Upper lobe of left lung (tissue), 6 donors: ENCODE results near the gene KIRREL1. TPM values are rescaled to one million over a fixed set of nuclear protein-coding genes. Genes with fewer than 3 reads are reported as not detected.

ENCODE experiments used
- ATAC-seq, 2 donors: fragments of 200-7000 bp; cut with Tn5 transposase; one replicate each; pipeline ENCODE4 v1.9.1; 2022; ENCODE audit warnings: mild to moderate bottlenecking in 2 of 2, moderate library complexity in 2 of 2; ENCODE audit not compliant: low FRiP score in 2 of 2
- DNase-seq, 2 donors: peaks; one replicate each; pipeline ENCODE4 v3.0.0-alpha.2; 2019 to 2020
- H3K27ac ChIP-seq, 4 donors: fragments of 200-600 bp; sonication (generic); one replicate each; pipeline ENCODE4 v1.5.1; 2016 to 2019
- H3K27me3 ChIP-seq, 4 donors: fragments of 200-600 bp; sonication (generic); one replicate each; pipeline ENCODE4 v1.5.1; 2017 to 2019
- H3K36me3 ChIP-seq, 4 donors: fragments of 200-600 bp; sonication (generic); one replicate each; pipeline ENCODE4 v1.5.1; 2016 to 2019
- H3K4me1 ChIP-seq, 4 donors: fragments of 200-600 bp; sonication (generic); one replicate each; pipeline ENCODE4 v1.5.1; 2018 to 2019
- H3K4me3 ChIP-seq, 4 donors: fragments of 200-600 bp; sonication (generic); one replicate each; pipeline ENCODE4 v1.5.1; 2017 to 2019; ENCODE audit warnings: mild to moderate bottlenecking in 2 of 4, moderate library complexity in 1 of 4
- H3K9me3 ChIP-seq, 4 donors: fragments of 200-600 bp; sonication (generic); one replicate each; pipeline ENCODE4 v1.5.1; 2018 to 2019
- CTCF ChIP-seq, 6 experiments: fragments of 450-650 bp in 4 of 6; fragments of 200-600 bp in 2 of 6; sonication (generic) in 2 of 6; IDR thresholded peaks; one replicate each; pipeline ENCODE4 v1.5.1; 2016 to 2019; ENCODE audit warnings: antibody characterized with exemption in 6 of 6
- EP300 ChIP-seq, 4 donors: sonication (generic); formaldehyde crosslinking; IDR thresholded peaks; one replicate each; pipeline ENCODE4 v1.5.1; 2017; ENCODE audit warnings: antibody characterized with exemption in 4 of 4, control low read depth in 2 of 4
- POLR2A ChIP-seq, 4 donors: fragments of 450-650 bp; IDR thresholded peaks; one replicate each; pipeline ENCODE4 v1.5.1; 2016 to 2017; ENCODE audit warnings: antibody characterized with exemption in 4 of 4, mild to moderate bottlenecking in 2 of 4
- POLR2AphosphoS5 ChIP-seq, 2 donors: sonication (generic); formaldehyde crosslinking; IDR thresholded peaks; one replicate each; pipeline ENCODE4 v1.5.1; 2017; ENCODE audit warnings: antibody characterized with exemption in 2 of 2
- WGBS, 2 donors: methylation state at CpG; one replicate each; pipeline ENCODE4 v1.1.5; 2017 to 2018; 5-methylcytosine and 5-hydroxymethylcytosine counted together
- total RNA-seq, 6 donors: library from RNA; depleted of rRNA in 4 of 6; stranded (reverse); fragments of >200 nt in 4 of 6; gene quantifications; one replicate each; pipeline versions ENCODE4 v1.1.0 to v1.2.1, GENCODE V29; 2016 to 2021
- donor health status: DM: no; HTN: no; CAD: no; lungs with moderate emphysema.
- donor health status: DM: no; HTN: yes; CAD: no; lungs with severe emphysema.

KIRREL1 gene
- total RNA-seq, 6 donors from 2014 or later = 16.9 to 40.6 (median 25.8) TPM

- Histone ChIP-seq H3K4me3 (peak overlapping the region in 3 of 4 donors; percentile 26 to 38 (median 38)), H3K27ac (no peak overlapping the region), H3K27me3 (peaks cover 0 to 6% (median 0%) of the 10 kb centered on the region in 4 donors), H3K9me3 (no peaks in the 10 kb centered on the region), H3K4me1 (peaks cover 6 to 9% (median 7%) of the 10 kb centered on the region in 4 donors), H3K36me3 (no peaks in the 10 kb centered on the region)
- WGBS, 2 donors = 21 to 53% methylated on average over 2 to 32 of the region's 38 CpGs
- peak; percentile 47 to 61 for ATAC-seq
- peak in 1 of 2 donors; percentile 77 for DNase-seq
- no peak for TF ChIP-seq POLR2AphosphoS5 (IDR thresholded peaks at IDR 0.05)
- no peak for TF ChIP-seq POLR2A (IDR thresholded peaks at IDR 0.05)
- TF ChIP-seq CTCF (IDR thresholded peaks at IDR 0.05) = no peak
- no peak for TF ChIP-seq EP300 (IDR thresholded peaks at IDR 0.05)
Observed at GRCh38 chr1:157978586-157979403, 14.7 kb upstream of the KIRREL1 start.

- Histone ChIP-seq H3K27me3 (peaks cover 0 to 6% (median 0%) of the 10 kb centered on the region in 4 donors), H3K9me3 (no peaks in the 10 kb centered on the region), H3K27ac (no peak overlapping the region), H3K4me1 (peaks cover 6 to 9% (median 7%) of the 10 kb centered on the region in 4 donors), H3K4me3 (no peak overlapping the region), H3K36me3 (no peaks in the 10 kb centered on the region)
- 70 to 85% methylated on average over 2 of the region's 2 CpGs for WGBS, 2 donors
- DNase-seq (no peak), ATAC-seq (no peak)
- TF ChIP-seq CTCF (IDR thresholded peaks at IDR 0.05) (no peak), EP300 (IDR thresholded peaks at IDR 0.05) (no peak), POLR2AphosphoS5 (IDR thresholded peaks at IDR 0.05) (no peak), POLR2A (IDR thresholded peaks at IDR 0.05) (no peak)
Observed at GRCh38 chr1:157982136-157982535, 11.3 kb upstream of the KIRREL1 start.

- Histone ChIP-seq H3K4me1 (peaks cover 1 to 5% (median 4%) of the 10 kb centered on the region in 4 donors), H3K27me3 (peaks cover 0 to 3% (median 0%) of the 10 kb centered on the region in 4 donors), H3K4me3 (no peak overlapping the region), H3K27ac (no peak overlapping the region), H3K36me3 (no peaks in the 10 kb centered on the region), H3K9me3 (no peaks in the 10 kb centered on the region)
- WGBS, 2 donors = 73 to 74% methylated on average over 2 of the region's 2 CpGs
- ATAC-seq (no peak), DNase-seq (no peak)
- TF ChIP-seq EP300 (IDR thresholded peaks at IDR 0.05) (no peak), CTCF (IDR thresholded peaks at IDR 0.05) (no peak), POLR2A (IDR thresholded peaks at IDR 0.05) (no peak), POLR2AphosphoS5 (IDR thresholded peaks at IDR 0.05) (no peak)
Observed at GRCh38 chr1:157983787-157984186, 9.7 kb upstream of the KIRREL1 start.

GRCh38 chr1:157984469-157984868 lies 9.0 kb upstream of the KIRREL1 start:
- Histone ChIP-seq H3K36me3 (no peaks in the 10 kb centered on the region), H3K4me3 (no peak overlapping the region), H3K9me3 (no peaks in the 10 kb centered on the region), H3K4me1 (no peaks in the 10 kb centered on the region), H3K27me3 (no peaks in the 10 kb centered on the region), H3K27ac (no peak overlapping the region)
- no peak for ATAC-seq
- WGBS, 2 donors = 56 to 75% methylated on average over 7 of the region's 7 CpGs
- no peak for TF ChIP-seq POLR2AphosphoS5 (IDR thresholded peaks at IDR 0.05)
- DNase-seq = no peak

- Histone ChIP-seq H3K4me1 (no peaks in the 10 kb centered on the region), H3K4me3 (no peak overlapping the region), H3K9me3 (no peaks in the 10 kb centered on the region), H3K36me3 (no peaks in the 10 kb centered on the region), H3K27ac (no peak overlapping the region), H3K27me3 (no peaks in the 10 kb centered on the region)
- WGBS, 2 donors = 84 to 85% methylated on average over 1 of the region's 1 CpG
- no peak for DNase-seq
- TF ChIP-seq EP300 (IDR thresholded peaks at IDR 0.05) = no peak
- no peak for TF ChIP-seq CTCF (IDR thresholded peaks at IDR 0.05)
- TF ChIP-seq POLR2A (IDR thresholded peaks at IDR 0.05) = no peak
- TF ChIP-seq POLR2AphosphoS5 (IDR thresholded peaks at IDR 0.05) = no peak
- no peak for ATAC-seq
Observed at GRCh38 chr1:157985473-157985872, 8.0 kb upstream of the KIRREL1 start.
